Memory B cell (primary cell): ENCODE measurements around the gene MYOD1.

Experiments used
- ATAC-seq: fragments of 150-1000 bp; cut with Tn5 transposase; 2 replicates; pipeline ENCODE4 v1.10.0; 2021; ENCODE audit warnings: low read depth, mild to moderate bottlenecking, moderate library complexity
- DNase-seq, 2 donors: peaks; one replicate each; pipeline ENCODE4 v3.0.0; 2022; ENCODE audit warnings: low spot score in 2 of 2
- H3K27ac Mint-ChIP-seq: one replicate; pipeline ENCODE4 v1.8.0; 2022; ENCODE audit warnings: mild to moderate bottlenecking, moderate library complexity, mixed read lengths
- H3K27me3 Mint-ChIP-seq: one replicate; pipeline ENCODE4 v1.8.0; 2022; ENCODE audit warnings: mixed read lengths
- H3K36me3 Mint-ChIP-seq: one replicate; pipeline ENCODE4 v1.8.0; 2022; ENCODE audit warnings: mild to moderate bottlenecking, mixed read lengths
- H3K4me1 Mint-ChIP-seq: one replicate; pipeline ENCODE4 v1.8.0; 2022; ENCODE audit warnings: mixed read lengths
- H3K4me3 Mint-ChIP-seq: one replicate; pipeline ENCODE4 v1.8.0; 2022; ENCODE audit warnings: mild to moderate bottlenecking, moderate library complexity, mixed read lengths
- H3K9me3 Mint-ChIP-seq: one replicate; pipeline ENCODE4 v1.8.0; 2022; ENCODE audit warnings: mixed read lengths

MYOD1 gene

DNA sequence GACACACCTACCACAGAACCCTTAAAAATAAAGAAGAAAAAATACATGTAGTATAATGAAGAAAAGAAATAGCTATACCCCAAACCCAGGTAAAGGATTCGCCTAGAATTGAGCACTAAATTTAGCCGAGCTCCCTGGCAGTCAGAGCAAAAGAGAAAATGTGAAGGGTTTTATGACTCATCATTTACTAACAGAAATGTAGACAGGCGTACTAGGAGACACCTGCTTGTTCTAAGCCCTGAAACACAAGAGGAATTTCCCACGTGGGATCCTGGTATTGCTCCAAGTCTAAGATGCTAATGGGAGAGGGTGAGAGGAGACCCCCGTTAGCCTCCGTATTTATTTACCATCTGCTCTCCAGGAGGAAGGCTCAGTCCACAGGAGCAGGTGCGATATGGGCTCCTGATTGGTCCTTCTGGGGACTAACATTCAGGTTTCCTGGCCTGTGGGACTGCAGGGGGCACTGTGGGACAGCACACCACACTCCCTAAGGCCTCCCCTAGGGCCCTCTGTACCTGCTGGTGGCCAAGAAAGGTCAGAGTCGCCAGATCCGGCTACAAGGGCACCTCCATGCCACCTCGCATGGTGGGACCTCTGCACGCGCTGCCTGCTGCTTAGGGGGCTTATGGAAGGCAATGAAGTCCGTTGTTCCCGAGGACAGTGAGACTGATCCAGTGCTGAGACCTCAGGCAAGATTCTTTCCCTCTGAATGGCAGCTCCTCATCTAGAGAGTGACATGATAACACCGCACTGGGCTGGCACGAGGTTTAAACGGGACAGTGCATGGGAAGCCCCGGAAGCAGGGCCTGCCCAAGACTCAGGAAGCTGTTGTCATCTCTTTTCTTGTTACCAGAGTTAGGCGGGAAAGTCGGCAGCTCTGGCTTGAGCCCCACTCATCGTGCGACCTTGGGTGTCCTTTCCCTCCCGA is 41.0 kb downstream of the MYOD1 start:
- no peak overlapping the region for H3K27ac Mint-ChIP-seq
- H3K4me3 Mint-ChIP-seq = no peak overlapping the region
- DNase-seq (no peak), ATAC-seq (no peak)
- peaks cover 3% of the 10 kb centered on the region for H3K4me1 Mint-ChIP-seq
- peaks cover 12% of the 10 kb centered on the region for H3K27me3 Mint-ChIP-seq
- no peaks in the 10 kb centered on the region for H3K9me3 Mint-ChIP-seq
- no peaks in the 10 kb centered on the region for H3K36me3 Mint-ChIP-seq

- Mint-ChIP-seq H3K4me1 (peaks cover 3% of the 10 kb centered on the region), H3K27me3 (peaks cover 12% of the 10 kb centered on the region), H3K27ac (no peak overlapping the region), H3K36me3 (no peaks in the 10 kb centered on the region), H3K4me3 (no peak overlapping the region), H3K9me3 (no peaks in the 10 kb centered on the region)
- ATAC-seq (no peak), DNase-seq (no peak)
Observed at GRCh38 chr11:17762309-17762974, 43.1 kb downstream of the MYOD1 start.

- no peak overlapping the region for H3K4me3 Mint-ChIP-seq
- H3K36me3 Mint-ChIP-seq = no peaks in the 10 kb centered on the region
- DNase-seq (no peak), ATAC-seq (no peak)
- peaks cover 3% of the 10 kb centered on the region for H3K4me1 Mint-ChIP-seq
- H3K27me3 Mint-ChIP-seq = peaks cover 12% of the 10 kb centered on the region
- no peak overlapping the region for H3K27ac Mint-ChIP-seq
- no peaks in the 10 kb centered on the region for H3K9me3 Mint-ChIP-seq
Observed at GRCh38 chr11:17763244-17763643, 43.9 kb downstream of the MYOD1 start.

- DNase-seq (no peak), ATAC-seq (no peak)
- H3K27ac Mint-ChIP-seq = no peak overlapping the region
- no peak overlapping the region for H3K4me3 Mint-ChIP-seq
- H3K36me3 Mint-ChIP-seq = no peaks in the 10 kb centered on the region
- H3K4me1 Mint-ChIP-seq = peaks cover 3% of the 10 kb centered on the region
- H3K9me3 Mint-ChIP-seq = no peaks in the 10 kb centered on the region
- peaks cover 12% of the 10 kb centered on the region for H3K27me3 Mint-ChIP-seq
Observed at GRCh38 chr11:17763703-17764102, 44.3 kb downstream of the MYOD1 start.

GRCh38 chr11:17764446-17765218 is 45.3 kb downstream of the MYOD1 start:
- no peak overlapping the region for H3K4me3 Mint-ChIP-seq
- no peaks in the 10 kb centered on the region for H3K9me3 Mint-ChIP-seq
- H3K27me3 Mint-ChIP-seq = peaks cover 14% of the 10 kb centered on the region
- peaks cover 3% of the 10 kb centered on the region for H3K4me1 Mint-ChIP-seq
- DNase-seq = no peak
- ATAC-seq = no peak
- H3K36me3 Mint-ChIP-seq = no peaks in the 10 kb centered on the region
- H3K27ac Mint-ChIP-seq = no peak overlapping the region

- H3K36me3 Mint-ChIP-seq = no peaks in the 10 kb centered on the region
- H3K9me3 Mint-ChIP-seq = no peaks in the 10 kb centered on the region
- H3K4me3 Mint-ChIP-seq = no peak overlapping the region
- no peak overlapping the region for H3K27ac Mint-ChIP-seq
- H3K27me3 Mint-ChIP-seq = peaks cover 14% of the 10 kb centered on the region
- DNase-seq (no peak), ATAC-seq (no peak)
- peaks cover 3% of the 10 kb centered on the region for H3K4me1 Mint-ChIP-seq
Observed at GRCh38 chr11:17765356-17766072, 46.1 kb downstream of the MYOD1 start.

DNA sequence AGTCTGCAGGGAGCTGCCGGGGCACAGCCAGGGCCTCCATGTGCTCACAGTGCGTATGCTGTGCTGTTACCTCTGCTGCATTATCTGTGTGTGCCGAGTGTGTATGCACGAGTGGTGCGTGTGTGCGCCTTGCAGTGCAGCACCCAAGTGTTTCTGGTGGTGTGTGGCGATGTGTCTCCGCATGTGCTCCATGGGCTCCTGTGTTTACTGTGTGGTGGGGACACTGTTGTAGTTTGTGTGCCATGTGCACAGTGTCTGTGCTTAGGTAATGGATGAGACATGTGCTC is 46.6 kb downstream of the MYOD1 start:
- Mint-ChIP-seq H3K36me3 (no peaks in the 10 kb centered on the region), H3K4me3 (no peak overlapping the region), H3K27me3 (peaks cover 14% of the 10 kb centered on the region), H3K27ac (no peak overlapping the region), H3K9me3 (no peaks in the 10 kb centered on the region), H3K4me1 (peaks cover 3% of the 10 kb centered on the region)
- ATAC-seq = no peak
- no peak for DNase-seq

- peaks cover 3% of the 10 kb centered on the region for H3K4me1 Mint-ChIP-seq
- DNase-seq (no peak), ATAC-seq (no peak)
- no peak overlapping the region for H3K27ac Mint-ChIP-seq
- no peak overlapping the region for H3K4me3 Mint-ChIP-seq
- H3K9me3 Mint-ChIP-seq = no peaks in the 10 kb centered on the region
- H3K27me3 Mint-ChIP-seq = peaks cover 14% of the 10 kb centered on the region
- H3K36me3 Mint-ChIP-seq = no peaks in the 10 kb centered on the region
Observed at GRCh38 chr11:17766590-17766989, 47.2 kb downstream of the MYOD1 start.

DNA sequence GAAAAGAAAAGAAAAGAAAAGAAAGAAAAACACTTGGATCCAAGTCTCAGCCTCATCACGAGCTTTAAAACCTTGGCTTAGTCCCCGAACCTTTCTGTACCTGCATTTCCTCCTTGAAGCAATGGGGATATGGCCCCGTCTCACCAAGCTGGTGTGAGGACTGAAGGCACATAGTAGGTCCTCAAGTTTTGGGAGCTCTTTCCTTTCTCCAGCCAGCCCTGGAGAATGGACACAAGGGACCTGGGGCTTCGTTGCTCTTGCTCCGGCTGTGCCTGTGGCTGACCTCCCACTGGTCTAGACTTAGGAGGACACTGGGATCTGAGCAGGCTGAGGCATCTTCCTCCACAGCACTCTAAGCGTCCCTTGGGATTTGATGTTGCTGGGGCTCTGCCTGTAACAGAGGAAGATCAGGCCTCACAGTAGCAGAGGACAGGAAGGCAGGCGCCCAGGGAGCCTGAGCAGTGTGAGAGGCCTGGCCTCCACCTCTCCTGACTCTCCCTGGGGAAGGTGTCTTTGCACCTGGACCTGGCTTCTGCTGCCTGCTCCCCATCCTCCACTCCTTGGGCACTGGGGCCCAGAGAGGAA is 48.0 kb downstream of the MYOD1 start:
- no peak for ATAC-seq
- DNase-seq = no peak
- Mint-ChIP-seq H3K4me3 (no peak overlapping the region), H3K9me3 (no peaks in the 10 kb centered on the region), H3K36me3 (no peaks in the 10 kb centered on the region), H3K27me3 (peaks cover 13% of the 10 kb centered on the region), H3K27ac (no peak overlapping the region), H3K4me1 (peaks cover 3% of the 10 kb centered on the region)

DNA sequence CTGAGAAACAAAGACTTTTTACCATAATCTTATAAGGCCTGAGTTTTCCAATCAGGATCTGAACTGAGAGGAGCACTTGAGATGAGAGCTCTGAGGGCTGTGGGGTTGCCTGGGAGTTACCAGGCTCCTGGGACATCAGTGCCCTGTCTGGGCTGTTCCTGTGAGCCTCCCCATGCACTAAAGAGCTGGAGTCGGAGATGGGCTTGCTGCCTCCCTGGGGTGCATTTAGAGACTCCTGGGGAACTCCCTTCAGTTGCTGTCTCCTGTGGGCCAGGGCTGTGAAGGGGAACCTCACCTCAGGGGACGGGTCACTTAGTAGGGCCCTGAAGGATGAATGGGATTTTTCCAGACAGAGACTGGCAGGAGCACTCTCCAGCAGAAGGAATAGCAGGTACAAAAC is 48.5 kb downstream of the MYOD1 start:
- no peaks in the 10 kb centered on the region for H3K9me3 Mint-ChIP-seq
- ATAC-seq = no peak
- no peak for DNase-seq
- H3K27ac Mint-ChIP-seq = no peak overlapping the region
- no peak overlapping the region for H3K4me3 Mint-ChIP-seq
- H3K27me3 Mint-ChIP-seq = peaks cover 13% of the 10 kb centered on the region
- H3K36me3 Mint-ChIP-seq = no peaks in the 10 kb centered on the region
- H3K4me1 Mint-ChIP-seq = peaks cover 3% of the 10 kb centered on the region

DNA sequence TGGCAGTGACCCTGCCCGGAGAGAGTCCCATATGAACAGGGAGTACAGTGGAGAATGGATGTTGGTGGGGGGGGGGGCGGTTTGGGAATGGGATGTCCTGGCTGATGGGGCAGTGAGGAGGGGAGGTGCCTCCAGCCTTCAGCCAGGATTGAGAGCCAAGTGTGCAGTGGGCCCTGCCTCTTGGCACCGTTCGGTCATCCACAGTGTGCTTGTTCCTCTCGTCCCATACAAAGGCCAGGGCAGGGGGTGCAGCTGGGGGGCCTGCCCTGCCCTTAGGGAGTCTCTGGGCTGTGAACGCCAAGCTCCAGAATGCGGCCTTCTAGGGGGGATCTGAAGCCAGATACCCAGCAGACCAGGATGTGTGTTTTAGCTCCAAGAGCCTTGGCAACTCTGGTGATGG is 49.2 kb downstream of the MYOD1 start:
- Mint-ChIP-seq H3K27me3 (peaks cover 13% of the 10 kb centered on the region), H3K27ac (no peak overlapping the region), H3K36me3 (no peaks in the 10 kb centered on the region), H3K4me1 (peaks cover 3% of the 10 kb centered on the region), H3K4me3 (no peak overlapping the region), H3K9me3 (no peaks in the 10 kb centered on the region)
- no peak for DNase-seq
- ATAC-seq = no peak

GRCh38 chr11:17769218-17769617 is 49.8 kb downstream of the MYOD1 start:
- H3K36me3 Mint-ChIP-seq = no peaks in the 10 kb centered on the region
- peaks cover under 1% of the 10 kb centered on the region for H3K4me1 Mint-ChIP-seq
- no peak overlapping the region for H3K27ac Mint-ChIP-seq
- H3K27me3 Mint-ChIP-seq = peaks cover 7% of the 10 kb centered on the region
- no peaks in the 10 kb centered on the region for H3K9me3 Mint-ChIP-seq
- ATAC-seq = no peak
- no peak for DNase-seq
- H3K4me3 Mint-ChIP-seq = no peak overlapping the region

GRCh38 chr11:17770048-17770652 is 50.8 kb downstream of the MYOD1 start:
- no peak overlapping the region for H3K27ac Mint-ChIP-seq

More at GRCh38 chr11:17770048-17770652, 50.8 kb downstream of the MYOD1 start:
- Mint-ChIP-seq H3K36me3 (no peaks in the 10 kb centered on the region), H3K9me3 (no peaks in the 10 kb centered on the region), H3K4me3 (no peak overlapping the region), H3K4me1 (no peaks in the 10 kb centered on the region), H3K27me3 (peaks cover 5% of the 10 kb centered on the region)
- ATAC-seq (no peak), DNase-seq (no peak)
